Mucosa of stomach (tissue), 1 donor: ENCODE measurements around the gene AVPR1B.

ENCODE experiments used
- H3K27me3 ChIP-seq: one replicate; pipeline ENCODE4 v1.7.0; 2013; ENCODE audit warnings: mild to moderate bottlenecking, low read length; ENCODE audit not compliant: control insufficient read depth, insufficient read depth
- H3K36me3 ChIP-seq: one replicate; pipeline ENCODE4 v1.7.0; 2013; ENCODE audit warnings: low read length; ENCODE audit not compliant: control insufficient read depth, insufficient read depth
- H3K4me1 ChIP-seq: one replicate; pipeline ENCODE4 v1.7.0; 2013; ENCODE audit warnings: mild to moderate bottlenecking, low read length; ENCODE audit not compliant: control insufficient read depth, insufficient read depth
- H3K4me3 ChIP-seq: one replicate; pipeline ENCODE4 v1.7.0; 2013; ENCODE audit warnings: low read length
- H3K9ac ChIP-seq: one replicate; pipeline ENCODE4 v1.7.0; 2013; ENCODE audit warnings: mild to moderate bottlenecking, low read length, moderate library complexity
- H3K9me3 ChIP-seq: one replicate; pipeline ENCODE4 v1.7.0; 2013; ENCODE audit warnings: mild to moderate bottlenecking, low read length, moderate library complexity; ENCODE audit not compliant: control insufficient read depth
- donor health status: Pancreatic carcinoma.

AVPR1B gene, protein sequence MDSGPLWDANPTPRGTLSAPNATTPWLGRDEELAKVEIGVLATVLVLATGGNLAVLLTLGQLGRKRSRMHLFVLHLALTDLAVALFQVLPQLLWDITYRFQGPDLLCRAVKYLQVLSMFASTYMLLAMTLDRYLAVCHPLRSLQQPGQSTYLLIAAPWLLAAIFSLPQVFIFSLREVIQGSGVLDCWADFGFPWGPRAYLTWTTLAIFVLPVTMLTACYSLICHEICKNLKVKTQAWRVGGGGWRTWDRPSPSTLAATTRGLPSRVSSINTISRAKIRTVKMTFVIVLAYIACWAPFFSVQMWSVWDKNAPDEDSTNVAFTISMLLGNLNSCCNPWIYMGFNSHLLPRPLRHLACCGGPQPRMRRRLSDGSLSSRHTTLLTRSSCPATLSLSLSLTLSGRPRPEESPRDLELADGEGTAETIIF

DNA sequence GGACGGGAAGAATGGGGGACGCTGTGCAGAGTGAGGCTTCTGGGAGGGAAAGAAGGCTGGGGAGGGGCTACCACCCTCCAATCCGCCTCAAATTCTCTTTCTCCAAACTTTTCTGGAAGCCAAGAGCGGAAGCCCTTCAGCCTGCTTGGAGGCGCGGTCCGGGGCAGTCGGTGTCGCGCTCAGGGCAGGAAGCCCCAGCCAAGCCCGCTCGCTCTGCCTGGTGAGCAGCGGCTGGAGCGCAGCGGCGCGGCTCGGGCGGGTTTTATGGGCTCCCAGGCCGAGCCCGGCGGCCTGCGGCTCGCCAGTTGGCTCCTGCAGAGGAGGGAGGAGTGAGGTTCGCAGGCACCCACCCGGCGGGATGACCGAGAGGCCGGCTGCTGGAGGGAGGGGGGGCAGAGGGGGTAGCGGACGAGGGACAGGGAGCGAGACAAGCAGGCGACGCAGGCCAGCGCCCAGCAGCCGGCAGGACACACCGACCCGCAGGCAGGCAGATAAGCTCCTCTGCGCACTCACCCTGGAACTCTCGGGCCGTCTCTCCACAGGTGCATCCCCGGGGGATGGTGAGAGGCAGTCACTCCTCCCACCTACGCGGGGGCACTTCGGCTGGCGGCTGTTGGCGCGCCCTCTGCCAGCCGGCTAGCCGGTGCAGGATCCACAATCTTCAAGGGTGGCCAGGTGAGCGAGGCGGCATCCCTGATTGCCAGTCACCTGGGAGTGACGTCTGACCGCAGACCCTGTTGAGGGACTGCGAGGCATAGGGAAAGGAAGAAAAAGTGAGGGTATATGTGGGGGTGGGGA, at the start of gene AVPR1B:
AVPR1B (minus strand) TSS at position 238 of the 798 bp plus-strand sequence. CDS start 498 bp downstream, outside the sequence.
- H3K27me3 ChIP-seq: peaks cover 16% of the 10 kb centered on the region
- H3K36me3 ChIP-seq: no peaks in the 10 kb centered on the region
- no peak within 1 kb of the TSS for H3K4me3 ChIP-seq
- no peaks in the 10 kb centered on the region for H3K9me3 ChIP-seq
- peaks cover 26% of the 10 kb centered on the region for H3K4me1 ChIP-seq
- H3K9ac ChIP-seq: no peak within 1 kb of the TSS

DNA sequence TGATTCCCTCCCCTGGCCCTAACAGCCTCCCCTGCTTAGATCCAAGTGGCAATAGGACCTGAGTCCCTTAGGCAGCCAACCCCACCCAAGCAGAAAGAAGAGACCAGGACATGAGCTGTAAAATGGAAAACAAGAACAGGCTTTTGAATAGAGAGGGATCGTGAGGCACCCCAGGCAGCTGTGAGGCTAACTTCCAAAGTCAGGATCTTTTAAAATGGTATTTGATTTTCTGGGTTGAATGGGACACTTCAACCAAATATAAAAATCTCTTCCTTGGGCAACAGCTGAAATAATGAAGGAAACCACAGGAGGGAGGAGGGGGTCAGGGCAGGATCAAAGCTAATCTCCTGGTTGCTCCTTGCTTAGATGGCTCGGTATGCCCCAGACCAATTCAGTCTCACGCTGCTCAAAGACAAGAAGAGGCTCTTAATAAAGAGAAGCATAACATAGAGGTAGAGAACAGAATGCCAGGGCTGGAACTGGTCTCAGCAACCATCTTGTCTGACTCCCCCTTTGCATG, 28.6 kb upstream of the AVPR1B start:
- no peak overlapping the region for H3K4me3 ChIP-seq
- H3K36me3 ChIP-seq: no peaks in the 10 kb centered on the region
- H3K27me3 ChIP-seq: peaks cover 3% of the 10 kb centered on the region
- H3K9ac ChIP-seq: no peak overlapping the region
- no peaks in the 10 kb centered on the region for H3K9me3 ChIP-seq
- H3K4me1 ChIP-seq: peaks cover 8% of the 10 kb centered on the region

GRCh38 chr1:206144605-206145004, 27.4 kb upstream of the AVPR1B start:
- Histone ChIP-seq H3K9me3 (no peaks in the 10 kb centered on the region), H3K27me3 (peaks cover 7% of the 10 kb centered on the region), H3K9ac (no peak overlapping the region), H3K4me1 (peaks cover 8% of the 10 kb centered on the region), H3K36me3 (no peaks in the 10 kb centered on the region), H3K4me3 (no peak overlapping the region)

GRCh38 chr1:206143537-206144172, 26.5 kb upstream of the AVPR1B start:
- Histone ChIP-seq H3K27me3 (peaks cover 7% of the 10 kb centered on the region), H3K36me3 (no peaks in the 10 kb centered on the region), H3K4me1 (peaks cover 8% of the 10 kb centered on the region), H3K9ac (no peak overlapping the region), H3K9me3 (no peaks in the 10 kb centered on the region), H3K4me3 (no peak overlapping the region)

- no peaks in the 10 kb centered on the region for H3K36me3 ChIP-seq
- H3K4me3 ChIP-seq: no peak overlapping the region
- peaks cover 7% of the 10 kb centered on the region for H3K27me3 ChIP-seq
- H3K4me1 ChIP-seq: peaks cover 8% of the 10 kb centered on the region
- H3K9me3 ChIP-seq: no peaks in the 10 kb centered on the region
- H3K9ac ChIP-seq: no peak overlapping the region
Observed at GRCh38 chr1:206142770-206143169, 25.6 kb upstream of the AVPR1B start.

GRCh38 chr1:206142011-206142410, 24.8 kb upstream of the AVPR1B start:
- H3K9me3 ChIP-seq: no peaks in the 10 kb centered on the region
- H3K36me3 ChIP-seq: no peaks in the 10 kb centered on the region
- H3K9ac ChIP-seq: no peak overlapping the region
- H3K4me1 ChIP-seq: peaks cover 8% of the 10 kb centered on the region
- H3K4me3 ChIP-seq: no peak overlapping the region
- H3K27me3 ChIP-seq: peaks cover 7% of the 10 kb centered on the region

DNA sequence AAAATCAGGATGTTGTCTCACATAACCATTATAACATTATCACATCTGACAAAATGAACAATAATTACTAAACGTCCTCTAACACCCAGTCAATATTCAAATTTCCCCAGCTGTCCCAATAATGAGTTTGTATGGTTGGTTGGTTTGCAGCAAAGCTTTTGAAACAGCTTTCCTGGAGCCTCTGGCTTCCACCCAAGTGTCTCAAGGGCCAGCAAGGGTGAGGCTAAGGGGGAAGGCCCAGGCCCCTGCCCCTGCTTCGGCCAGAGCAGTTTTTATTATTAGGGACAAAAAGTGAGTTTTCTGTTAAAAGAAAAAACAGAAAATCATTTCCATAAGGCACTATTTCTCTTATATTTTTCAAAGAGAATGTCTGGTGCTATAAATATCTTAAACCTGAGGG, 19.1 kb upstream of the AVPR1B start:
- Histone ChIP-seq H3K4me1 (no peaks in the 10 kb centered on the region), H3K36me3 (no peaks in the 10 kb centered on the region), H3K27me3 (peaks cover 4% of the 10 kb centered on the region), H3K4me3 (no peak overlapping the region), H3K9ac (no peak overlapping the region), H3K9me3 (no peaks in the 10 kb centered on the region)

GRCh38 chr1:206135248-206135647, 18.1 kb upstream of the AVPR1B start:
- H3K4me3 ChIP-seq: no peak overlapping the region
- no peaks in the 10 kb centered on the region for H3K36me3 ChIP-seq
- H3K9ac ChIP-seq: no peak overlapping the region
- no peaks in the 10 kb centered on the region for H3K9me3 ChIP-seq
- H3K4me1 ChIP-seq: no peaks in the 10 kb centered on the region
- no peaks in the 10 kb centered on the region for H3K27me3 ChIP-seq

- Histone ChIP-seq H3K4me3 (no peak overlapping the region), H3K4me1 (no peaks in the 10 kb centered on the region), H3K27me3 (no peaks in the 10 kb centered on the region), H3K9ac (no peak overlapping the region), H3K9me3 (no peaks in the 10 kb centered on the region), H3K36me3 (no peaks in the 10 kb centered on the region)
Observed at GRCh38 chr1:206133751-206134415, 16.7 kb upstream of the AVPR1B start.

DNA sequence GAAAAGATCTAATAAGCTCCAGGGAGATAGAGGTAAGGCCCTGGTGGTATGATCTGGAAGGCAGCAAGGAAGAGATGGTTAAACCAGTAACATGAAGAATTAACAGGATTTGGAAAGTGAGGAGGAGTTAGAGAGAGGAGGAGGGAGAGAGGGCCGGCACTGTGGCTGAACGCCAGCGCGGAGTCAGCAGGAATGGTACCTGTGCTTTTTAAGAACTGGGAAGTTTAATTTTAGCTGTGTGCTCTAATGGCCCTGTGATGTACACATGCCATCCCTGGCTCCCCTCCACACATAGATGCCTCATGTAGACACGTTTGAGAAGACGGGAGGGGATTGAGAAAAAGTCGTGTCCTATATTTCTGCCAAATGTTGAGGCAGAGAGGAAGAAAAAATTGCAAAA, 13.8 kb upstream of the AVPR1B start:
- Histone ChIP-seq H3K9ac (no peak overlapping the region), H3K9me3 (no peaks in the 10 kb centered on the region), H3K4me3 (no peak overlapping the region), H3K4me1 (no peaks in the 10 kb centered on the region), H3K27me3 (peaks cover 3% of the 10 kb centered on the region), H3K36me3 (no peaks in the 10 kb centered on the region)

DNA sequence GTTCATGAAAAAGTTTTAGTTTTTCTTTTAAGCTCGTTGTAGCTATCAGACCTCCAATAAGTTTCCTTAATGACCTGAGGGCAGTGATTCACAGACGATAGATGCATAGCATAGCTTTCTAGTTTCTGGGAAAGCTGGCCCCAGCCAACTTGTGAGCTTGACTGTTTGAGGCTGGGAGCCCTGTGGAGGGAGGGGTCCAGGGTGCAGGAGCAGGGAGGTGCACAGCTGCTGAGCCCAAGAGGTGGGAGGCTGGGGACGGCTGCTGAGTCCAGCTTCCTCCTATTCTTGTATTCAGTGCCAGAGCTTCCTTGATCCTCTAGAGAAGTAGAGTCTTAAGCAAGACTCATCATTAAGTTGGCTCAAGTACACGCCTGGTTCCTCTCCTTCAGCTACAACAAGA, 11.0 kb upstream of the AVPR1B start:
- H3K27me3 ChIP-seq: peaks cover 3% of the 10 kb centered on the region
- H3K36me3 ChIP-seq: no peaks in the 10 kb centered on the region
- no peaks in the 10 kb centered on the region for H3K9me3 ChIP-seq
- no peak overlapping the region for H3K9ac ChIP-seq
- H3K4me1 ChIP-seq: no peaks in the 10 kb centered on the region
- no peak overlapping the region for H3K4me3 ChIP-seq
